C1 segment of cervical spinal cord (tissue), 14 donors: ENCODE measurements around the gene DUSP8.
A peak's percentile ranks its signal among the peaks of the same experiment; 100 is the strongest.

Experiments
- DNase-seq, 14 donors: peaks; one replicate each; lab custom pipeline; 2025; lab: John Stamatoyannopoulos, UW

The DUSP8 gene

DNA sequence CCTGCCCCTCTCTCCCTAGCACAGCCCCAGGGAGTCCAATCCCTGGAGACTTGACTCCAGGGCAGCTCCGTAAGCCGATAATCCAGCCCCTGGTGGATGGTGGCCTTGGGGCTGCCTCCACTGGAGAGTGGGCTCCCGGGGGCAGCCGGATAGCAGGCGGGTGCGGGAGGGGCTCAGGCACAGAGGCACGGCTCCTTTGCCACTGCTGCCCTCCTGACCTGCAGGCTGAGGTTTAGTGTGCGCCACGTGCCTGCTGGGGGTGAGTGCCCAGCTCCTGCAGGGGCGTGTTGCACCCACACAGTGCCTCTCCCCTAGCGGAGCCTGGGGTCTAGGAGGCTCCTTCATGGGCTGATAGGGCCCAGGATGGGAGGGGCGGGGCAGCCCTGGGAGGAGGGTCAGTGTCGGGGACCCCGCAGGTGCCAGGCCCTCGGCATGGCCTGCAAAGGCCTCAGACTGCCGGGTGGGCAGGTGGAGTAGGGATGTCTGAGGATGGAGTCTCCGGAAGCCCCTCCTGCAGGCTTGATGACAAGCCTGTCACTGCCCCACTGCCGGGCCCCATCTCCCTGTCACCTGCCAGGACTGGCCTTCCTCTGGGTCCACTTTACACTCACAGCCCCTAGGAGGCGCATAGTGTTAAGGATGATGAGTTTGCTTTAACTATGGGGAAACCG lies 5.6 kb downstream of the DUSP8 start:
- DNase-seq, result no peak

DNA sequence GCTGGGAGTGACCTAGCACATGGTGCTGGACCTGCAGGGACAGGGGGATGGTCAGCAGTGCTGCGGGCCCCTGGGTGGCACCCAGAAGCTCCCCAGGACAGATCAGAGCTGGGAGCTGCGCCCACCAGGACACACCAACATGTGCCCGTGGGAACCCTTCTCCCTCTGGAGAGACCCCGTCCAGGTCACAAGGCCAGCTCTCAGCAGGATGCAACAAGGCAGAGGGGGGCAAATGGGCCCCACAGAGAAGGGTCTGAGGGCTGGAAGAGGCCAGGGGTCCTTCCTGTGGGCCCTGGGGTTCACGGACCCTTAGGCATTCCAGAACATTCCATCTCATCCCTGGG lies 6.2 kb downstream of the DUSP8 start:
- no peak for DNase-seq

DNA sequence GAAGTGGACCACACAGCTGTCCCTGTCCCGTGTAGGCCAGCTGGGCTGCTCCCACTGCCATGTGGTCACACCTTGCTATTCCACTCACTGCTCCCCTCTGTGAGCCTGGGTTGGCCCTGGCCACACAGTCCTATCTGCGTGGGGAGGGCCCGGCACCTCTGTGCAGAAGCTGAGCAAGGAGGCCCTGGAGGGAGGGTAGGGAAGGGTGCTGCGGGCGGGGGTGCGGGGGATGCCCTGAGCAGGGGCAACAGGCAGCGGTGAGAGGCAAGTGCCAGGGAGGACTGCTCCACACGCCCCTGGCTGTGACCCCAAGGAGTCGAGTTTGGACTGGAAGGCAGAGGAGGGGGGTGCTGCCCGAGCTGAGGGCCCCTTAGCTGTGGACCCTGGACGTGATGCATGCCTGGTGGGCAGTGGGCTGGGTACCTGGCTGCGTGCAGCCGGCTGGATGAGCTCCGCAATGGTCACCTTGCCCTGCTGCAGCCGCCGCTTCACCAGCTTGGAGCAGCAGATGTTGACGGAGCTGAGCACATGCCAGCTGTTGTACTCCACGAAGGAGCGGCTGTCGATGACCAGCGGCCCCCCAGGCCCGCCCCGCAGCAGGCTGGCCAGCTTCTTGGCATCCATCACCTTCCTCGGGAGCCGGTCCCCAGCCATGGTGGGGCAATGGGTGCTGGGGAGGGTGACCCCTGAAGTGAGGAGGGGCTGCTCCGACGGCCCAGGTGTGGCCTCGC lies 6.7 kb downstream of the DUSP8 start:
- no peak for DNase-seq

DNA sequence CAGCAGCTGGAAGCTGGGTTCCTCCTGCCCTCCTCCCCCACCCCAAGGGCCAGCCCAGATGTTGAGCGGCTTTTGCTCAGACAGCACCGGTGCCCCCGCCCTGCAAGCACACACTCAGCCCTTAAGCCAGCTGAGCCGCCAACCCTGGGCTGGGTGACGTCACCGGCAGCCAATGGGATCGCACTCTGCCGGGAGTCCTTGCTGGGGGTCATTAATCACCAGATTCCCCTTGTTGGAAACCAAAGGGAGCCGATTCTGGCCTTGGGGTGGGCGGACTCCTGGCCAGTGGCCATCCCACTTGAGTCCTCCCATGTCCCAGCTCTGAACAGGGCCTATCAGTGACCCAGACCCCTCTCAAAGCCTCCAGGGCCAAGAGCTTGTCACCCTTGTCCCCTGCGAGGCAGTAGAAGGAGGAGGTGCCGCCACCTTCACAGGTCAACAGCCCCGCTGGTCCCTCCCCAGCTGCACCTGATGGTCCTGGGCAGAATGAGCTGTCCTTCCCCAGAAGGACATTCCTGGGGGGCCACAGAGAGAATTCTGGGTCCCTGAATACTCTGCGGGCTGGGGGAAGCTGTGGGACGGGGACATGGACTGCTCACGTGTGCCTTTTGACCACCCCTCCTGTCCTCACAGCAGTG lies 7.4 kb downstream of the DUSP8 start:
- peak in 9 of 14 donors; percentile 35 to 74 (median 56) for DNase-seq

DNA sequence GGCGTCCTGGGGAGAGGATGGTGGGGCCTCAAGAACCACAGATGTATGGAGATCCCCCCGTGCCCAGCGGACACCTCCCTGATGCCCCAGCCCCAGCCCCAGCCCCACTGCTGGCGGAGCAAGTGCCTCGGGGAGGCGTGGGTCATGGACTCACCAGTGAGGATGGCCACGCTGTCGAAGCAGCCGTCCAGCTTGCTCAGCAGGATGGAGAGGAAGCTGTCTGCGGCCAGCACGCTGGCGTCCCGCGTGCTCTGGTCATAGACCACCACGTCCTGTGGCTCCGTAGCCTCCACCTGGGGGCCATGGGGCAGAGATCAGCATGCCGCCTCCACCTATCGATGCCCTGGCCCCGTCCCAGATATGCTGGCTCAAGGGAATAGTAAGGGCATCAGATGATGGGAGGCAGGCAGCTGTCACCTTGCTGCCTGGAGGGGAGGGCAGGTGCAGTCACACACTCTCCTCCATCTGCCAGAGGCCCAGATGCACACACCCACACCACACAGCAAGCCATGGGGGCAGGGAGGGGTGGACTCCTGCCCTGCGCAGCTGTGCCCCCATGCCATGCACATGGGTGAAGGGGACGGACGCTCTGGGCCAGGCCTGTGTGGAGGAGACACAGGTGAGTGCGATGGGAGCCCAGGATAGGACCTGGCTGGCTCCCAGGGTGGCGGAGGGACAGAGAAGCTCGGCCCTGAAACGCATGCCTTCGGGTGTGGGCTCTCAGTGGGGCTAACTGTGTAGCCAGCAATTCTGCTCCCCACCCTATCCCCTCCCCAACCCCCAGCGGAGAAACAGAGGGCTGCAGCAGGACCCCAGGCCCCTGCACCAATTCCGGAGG lies 8.2 kb downstream of the DUSP8 start:
- no peak for DNase-seq

DNA sequence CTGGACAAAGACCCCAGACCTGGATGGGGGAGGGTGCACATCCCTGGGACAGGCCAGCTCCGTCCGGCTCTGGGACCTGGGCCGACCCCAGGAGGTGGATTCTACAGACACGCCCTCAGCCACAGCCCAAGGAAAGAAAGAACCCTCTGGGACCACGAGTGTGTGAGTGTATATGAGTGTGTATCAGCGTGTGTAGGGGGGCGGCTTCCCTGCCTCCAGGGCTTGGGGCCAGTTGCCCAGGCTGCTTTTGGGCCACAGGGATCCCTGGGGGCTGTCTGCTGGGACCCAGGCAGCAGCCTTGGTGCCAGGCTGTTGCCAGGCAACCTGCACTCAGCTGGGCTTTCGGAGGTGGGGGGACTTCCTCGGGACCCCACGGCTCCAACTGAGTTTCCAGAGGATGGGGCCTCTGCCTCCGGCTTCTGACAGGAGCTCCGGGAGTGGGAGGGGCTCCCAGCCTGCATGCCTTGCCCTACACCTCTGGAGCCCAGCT lies 8.9 kb downstream of the DUSP8 start:
- no peak for DNase-seq

DNA sequence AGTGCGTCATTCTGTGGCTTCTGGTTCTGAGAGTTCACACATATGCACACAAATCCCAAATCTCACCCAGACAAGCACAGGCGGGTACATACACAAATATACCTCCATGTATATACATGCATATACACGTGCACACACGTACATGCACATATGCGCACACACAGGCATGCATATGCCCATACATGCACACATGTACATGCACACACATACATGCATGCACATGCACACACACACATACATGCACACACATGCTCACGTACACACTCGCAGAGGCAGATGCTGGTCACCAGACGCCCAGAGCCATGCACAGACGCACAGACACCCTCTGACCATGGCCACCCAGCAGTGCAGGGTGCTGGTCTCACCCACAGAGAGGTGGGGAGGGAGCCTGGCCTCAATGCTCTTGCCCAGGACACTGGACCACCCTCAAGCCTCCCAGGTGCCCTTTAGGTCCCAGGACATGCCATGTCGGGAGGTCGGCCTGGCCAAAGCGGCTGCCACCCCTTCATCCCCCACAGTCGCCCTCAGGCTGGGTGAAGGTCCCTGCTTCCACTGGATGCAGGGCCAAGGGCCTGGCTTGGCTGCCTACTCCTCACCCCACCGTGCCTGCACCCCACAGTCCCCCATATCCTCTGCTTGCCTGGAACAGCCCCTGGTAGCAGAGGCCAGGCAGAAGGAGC lies 9.5 kb downstream of the DUSP8 start:
- DNase-seq, result no peak

DNA sequence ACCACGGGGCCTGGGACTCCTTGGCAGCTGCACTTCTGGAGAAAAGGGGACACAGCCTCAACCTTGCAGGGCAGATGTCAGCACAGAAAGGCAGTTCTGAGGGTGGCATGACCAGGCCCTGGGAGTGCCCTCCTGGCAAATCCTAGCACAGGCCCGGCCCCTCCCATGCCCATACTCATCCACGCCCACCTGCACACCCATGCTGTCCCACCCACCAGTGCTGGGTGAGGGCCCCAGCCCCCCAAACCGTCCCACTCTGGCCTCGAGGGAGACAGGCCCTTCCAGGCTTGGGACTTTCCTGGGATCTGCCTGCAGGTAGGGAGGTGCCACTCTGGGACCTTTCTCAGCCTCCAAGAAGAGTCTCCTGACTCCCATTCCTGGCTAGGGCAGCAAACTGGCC lies 10.1 kb downstream of the DUSP8 start:
- no peak for DNase-seq

DNA sequence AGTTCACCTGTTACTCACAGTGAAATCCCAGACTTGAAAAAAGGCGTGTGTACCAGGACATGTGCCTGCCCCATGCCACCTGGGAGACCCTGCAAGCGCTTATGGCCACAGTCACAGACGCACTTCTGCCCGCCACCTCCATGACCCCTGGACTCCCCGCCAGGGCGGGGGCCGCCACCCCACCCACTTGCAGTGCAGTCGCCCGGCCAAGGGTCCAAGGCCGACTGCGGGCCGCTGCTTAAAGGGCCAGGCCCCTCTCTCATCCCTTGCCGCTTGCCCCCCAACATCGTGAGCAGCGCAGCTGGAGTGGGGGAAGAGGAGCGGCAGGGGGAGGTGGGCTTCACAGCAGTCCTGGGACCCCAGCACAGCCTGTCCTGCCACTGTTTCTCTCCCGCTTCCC lies 10.8 kb downstream of the DUSP8 start:
- no peak for DNase-seq

DNA sequence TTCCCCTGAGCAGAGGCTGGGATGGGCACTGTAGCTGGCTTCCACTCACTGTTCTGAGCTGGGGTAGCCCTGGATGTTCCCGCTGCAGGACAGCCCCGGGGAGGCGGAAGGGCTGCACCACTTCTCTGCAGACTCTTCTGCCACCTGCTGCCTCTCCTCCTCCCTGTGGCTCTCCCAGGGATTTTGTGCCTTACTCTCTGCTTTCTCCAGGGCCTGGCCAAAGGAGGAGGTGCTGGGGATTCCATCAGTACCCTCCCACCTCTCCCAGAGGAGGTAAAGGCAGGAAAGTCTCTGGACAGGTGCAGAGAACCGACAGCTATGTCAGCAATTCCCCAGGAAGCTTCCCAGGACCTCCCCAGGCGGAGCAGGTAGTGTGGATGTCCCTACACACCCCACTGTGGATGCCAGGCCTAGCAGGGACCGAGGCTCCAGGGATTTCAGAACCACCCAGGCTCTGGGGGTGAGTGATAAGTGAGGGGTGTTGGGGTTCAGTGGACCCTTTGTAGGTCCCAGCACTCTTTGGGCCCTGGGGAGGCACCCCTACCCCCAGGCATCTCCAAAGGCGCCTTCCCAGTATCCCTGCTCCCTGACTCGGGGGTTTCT lies 11.3 kb downstream of the DUSP8 start:
- no peak for DNase-seq

DNA sequence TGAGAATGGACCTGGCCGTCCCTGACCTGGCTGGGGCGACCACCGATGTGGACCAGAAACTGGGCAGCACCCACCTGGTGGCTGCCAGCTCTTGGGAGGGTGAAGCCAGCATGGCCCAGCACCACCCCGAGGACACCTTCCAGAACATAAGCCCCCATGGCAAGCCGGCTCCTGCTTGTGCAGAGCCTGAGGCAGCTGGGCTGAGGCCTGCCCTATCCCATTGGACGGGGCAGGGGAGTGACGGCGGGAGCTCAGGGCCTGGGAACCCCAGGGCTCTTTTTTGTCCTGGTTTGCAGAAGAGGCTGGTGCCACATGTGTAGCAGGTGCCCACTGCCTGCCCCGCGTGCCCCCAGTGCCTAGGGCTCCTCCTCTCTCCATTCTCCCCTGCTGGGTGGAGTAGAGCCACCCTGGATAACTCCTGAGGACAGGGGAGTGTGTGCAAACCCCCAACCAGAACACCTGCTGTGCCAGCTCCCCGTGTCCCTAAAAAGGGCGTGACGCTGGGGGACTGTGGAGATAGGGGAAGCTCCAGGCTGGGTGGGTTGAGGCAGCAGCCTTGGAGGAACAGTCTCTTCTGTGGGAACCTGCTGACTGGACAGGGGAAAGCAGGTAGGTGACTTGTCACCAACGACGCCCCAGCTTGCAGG lies 11.9 kb downstream of the DUSP8 start:
- no peak for DNase-seq

DNA sequence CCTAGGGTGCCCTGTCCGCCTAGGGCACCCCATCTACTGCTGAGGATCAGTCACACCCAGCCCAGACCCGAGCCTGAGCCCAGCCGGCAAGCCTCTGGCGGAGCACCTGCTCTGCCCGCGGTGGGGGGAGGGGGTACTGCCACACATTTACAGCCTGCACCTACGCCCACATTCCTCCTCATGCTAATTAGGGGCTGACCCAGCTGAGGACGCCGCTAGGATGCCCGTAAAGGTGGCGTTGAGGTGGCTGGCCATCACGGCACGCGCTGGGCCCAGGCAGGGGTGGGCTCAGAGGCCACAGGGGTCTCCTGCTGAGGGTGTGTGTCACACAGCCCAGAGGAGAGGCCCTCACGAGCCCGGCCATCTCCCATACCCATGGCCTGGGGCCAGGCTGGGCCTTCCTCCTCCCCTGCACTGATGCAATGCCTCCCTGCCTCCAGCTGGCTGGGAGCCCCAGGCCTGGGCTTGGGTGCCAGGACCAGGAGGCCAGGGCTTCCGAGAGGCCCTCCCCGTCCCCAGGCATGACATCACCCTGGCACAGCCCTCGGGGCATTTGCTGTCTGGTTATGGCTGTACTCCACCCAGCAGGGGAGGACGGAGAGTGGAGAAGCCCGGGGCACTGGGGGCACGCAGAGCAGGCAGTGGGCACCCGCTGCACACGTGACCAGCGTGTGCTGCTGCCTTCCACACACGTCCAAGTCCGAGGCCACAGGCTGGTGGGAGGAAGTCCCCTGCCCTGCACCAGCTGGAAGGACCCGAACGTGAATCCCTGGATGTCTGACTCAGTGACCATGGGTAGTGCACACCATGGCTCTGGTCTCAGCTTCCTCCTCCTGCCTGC lies 12.7 kb downstream of the DUSP8 start:
- peak in 13 of 14 donors; percentile 44 to 98 (median 88) for DNase-seq

DNA sequence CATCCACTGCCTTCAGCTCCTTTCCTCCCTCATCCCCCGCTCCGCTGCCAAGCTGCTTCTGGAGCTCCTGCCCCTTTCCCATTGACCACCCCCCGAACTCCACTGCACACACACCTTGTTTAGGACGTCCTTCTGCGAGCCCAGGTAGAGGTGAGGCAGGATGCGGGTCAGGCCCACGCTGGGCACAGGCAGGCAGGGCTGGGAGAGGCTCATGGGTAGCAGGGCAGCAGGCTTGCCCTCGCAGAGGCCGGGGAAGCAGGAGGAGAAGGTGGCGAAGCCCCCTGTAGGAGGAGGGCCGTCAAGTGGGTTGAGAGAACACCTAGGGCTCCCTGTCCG lies 13.3 kb downstream of the DUSP8 start:
- DNase-seq, result peak in 1 of 14 donors; percentile 63

DNA sequence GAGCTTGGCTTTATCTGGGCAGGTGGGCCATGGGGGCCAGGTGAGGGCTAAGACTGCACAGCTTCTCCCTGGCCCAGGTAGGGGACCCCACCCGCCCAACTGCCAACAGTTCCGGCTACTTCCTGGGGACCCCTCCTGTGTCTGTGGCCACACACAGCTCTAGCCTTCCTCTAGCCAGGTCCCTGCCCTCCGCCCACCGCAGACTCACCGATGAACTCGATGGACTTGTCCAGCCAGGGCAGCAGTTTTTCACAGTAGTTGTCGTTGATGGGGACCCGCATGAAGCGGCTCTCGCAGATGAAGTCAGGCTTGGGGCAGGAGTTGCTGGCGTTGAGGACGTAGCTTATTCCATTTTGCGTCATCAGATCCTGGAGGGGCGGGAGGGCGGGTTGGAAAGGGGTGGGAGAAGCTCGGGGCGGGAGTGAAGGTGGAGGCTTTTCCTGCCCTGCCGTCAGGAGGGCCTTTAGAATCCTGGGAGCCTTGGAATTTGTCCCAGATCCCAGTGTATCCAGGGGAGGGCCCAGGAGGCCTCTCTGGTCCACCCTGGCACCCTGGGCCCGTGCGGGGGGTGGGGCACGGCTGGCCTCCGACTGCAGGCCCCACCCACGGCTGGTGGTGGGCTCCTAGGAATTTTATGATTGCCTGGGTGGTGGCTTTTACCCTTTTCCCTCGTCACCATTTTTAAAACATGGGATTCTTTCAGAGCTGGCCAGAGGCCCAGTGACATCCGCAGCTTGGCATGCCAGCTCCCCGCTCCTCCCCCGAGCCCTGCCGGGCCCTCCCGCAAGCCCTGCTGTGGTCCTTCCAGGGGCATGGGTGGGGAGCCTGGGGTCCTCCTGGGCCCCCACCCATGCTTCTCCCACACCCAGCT lies 13.9 kb downstream of the DUSP8 start:
- DNase-seq, result peak in 6 of 14 donors; percentile 33 to 69 (median 52)

DNA sequence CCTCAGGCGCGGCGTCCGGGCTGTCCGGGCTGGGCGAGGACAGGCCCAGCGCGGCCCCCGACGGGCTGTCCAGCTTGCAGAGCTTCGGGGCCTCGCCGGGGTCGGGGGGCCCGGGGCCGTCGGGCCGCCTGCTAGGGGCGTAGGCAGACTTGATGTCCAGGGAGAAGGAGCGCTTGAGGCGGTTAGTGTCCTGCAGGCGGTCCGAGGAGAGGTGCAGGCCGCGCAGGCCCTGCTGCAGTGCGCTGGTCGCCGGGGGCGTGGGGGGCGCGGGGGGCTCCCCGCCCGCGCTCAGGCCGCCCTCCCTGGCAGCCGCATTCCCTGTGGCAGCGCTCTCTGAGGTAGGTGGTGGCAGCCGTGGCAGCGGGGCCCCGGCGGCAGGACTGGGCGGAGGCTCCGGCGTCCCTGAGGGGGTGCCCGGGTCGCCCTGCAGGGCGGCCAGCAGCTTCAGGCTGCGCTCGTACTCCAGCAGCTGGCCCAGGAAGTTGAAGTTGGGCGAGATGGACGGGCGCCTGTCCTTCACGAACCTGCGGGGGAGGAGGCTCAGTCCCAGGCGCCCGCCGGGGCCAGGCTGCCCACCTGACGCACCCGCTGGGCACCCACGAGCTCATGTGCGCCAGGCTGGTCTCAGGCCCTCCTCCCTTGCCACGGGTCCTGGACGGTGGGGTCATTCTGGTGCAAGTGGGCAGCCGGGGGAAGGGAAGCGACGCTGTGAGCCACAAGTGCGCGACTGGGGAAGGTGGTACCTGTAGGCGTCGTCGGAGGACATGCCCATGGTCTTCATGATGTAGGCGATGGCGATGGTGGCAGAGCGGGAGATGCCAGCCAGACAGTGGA lies 14.8 kb downstream of the DUSP8 start:
- no peak for DNase-seq

DNA sequence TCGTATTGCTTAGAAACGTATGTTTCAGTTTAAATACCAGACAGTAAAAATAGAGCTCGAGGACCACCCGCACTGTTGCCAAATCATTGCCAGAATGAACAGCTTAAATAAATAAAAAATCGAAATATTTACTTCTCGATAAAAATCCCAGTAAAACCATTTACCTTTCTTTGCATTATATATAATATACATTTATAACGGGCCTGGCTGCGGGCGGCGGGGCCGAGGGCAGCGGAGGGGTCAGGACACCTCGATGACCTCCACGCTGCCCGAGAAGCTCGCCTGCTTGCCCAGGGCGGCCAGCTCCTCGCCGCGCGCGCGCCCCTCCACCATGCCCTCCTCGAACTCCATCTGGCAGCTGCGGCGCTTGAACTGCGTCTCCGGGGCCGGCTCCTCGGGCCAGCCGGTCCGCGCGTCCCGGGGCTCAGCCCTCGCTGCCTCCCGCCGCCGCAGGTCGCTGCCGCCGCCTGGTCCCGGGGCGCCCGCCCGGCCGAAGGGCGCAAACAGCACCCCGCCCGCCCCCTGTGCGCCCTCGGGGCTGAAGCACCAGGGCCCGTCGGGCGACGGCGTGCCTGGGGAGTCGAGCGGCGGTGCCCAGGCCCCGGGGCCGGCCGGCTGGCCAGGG lies 15.7 kb downstream of the DUSP8 start:
- no peak for DNase-seq

DNA sequence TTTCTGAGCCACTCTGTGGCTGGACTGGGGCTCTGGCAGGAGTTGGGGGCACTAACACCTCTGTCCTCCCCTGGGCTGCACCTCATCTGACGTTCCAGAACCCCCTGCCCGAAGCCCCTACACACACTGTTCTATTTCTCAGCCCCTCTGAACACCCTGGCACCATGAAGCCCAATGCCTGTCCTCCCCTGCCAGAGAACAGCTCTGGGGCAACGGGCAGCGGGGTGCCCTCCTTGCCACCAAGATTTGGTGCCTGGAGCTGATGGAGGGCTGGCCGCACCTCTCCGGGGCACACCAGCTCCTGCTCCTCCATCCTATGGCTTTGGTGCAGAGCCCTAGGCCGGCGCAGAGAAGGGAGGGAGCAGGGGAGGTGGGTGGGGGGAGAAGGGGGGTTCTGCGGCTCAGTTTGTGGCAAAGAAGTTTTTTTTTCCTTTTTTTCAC lies 16.3 kb downstream of the DUSP8 start:
- no peak for DNase-seq
